Measurements from ENCODE around the gene IL17REL.
"Not testable (repeated sequence)": the region's sequence is repeated elsewhere in the genome, so short reads cannot be mapped to it uniquely, and the experiment has no call there.

Gene IL17REL

GRCh38 chr22:49948958-49949913 is 63.3 kb downstream of the IL17REL start:
- peak overlapping the region; percentile 92 to 94 for H3K9ac ChIP-seq (ENCODE audit: low read depth in 1 of 2, low read length in 2 of 2)
- no peaks in the 10 kb centered on the region for H3K36me3 ChIP-seq (ENCODE audit: control insufficient read depth in 2 of 2, insufficient read depth in 2 of 2, low read length in 2 of 2)
- H3K27ac ChIP-seq (ENCODE audit: low read depth in 2 of 2, low read length in 2 of 2), result peak overlapping the region; percentile 98 to 100
- H3K4me1 ChIP-seq (ENCODE audit: control insufficient read depth in 2 of 2, insufficient read depth in 2 of 2, low read length in 2 of 2), result peaks cover 50 to 60% of the 10 kb centered on the region in 2 donors
- H3K4me3 ChIP-seq (ENCODE audit: low read length in 2 of 2), result peak overlapping the region; percentile 69 to 84
- H3K27me3 ChIP-seq (ENCODE audit: control insufficient read depth in 2 of 2, insufficient read depth in 2 of 2, low read length in 2 of 2), result no peaks in the 10 kb centered on the region
- no peaks in the 10 kb centered on the region for H3K9me3 ChIP-seq (ENCODE audit: control insufficient read depth in 2 of 2, low read length in 2 of 2)

GRCh38 chr22:49948116-49948957 is 64.2 kb downstream of the IL17REL start:
- Histone ChIP-seq H3K4me3 (ENCODE audit: low read length in 2 of 2) (peak overlapping the region; percentile 69 to 84), H3K27me3 (ENCODE audit: control insufficient read depth in 2 of 2, insufficient read depth in 2 of 2, low read length in 2 of 2) (no peaks in the 10 kb centered on the region), H3K9me3 (ENCODE audit: control insufficient read depth in 2 of 2, low read length in 2 of 2) (no peaks in the 10 kb centered on the region), H3K9ac (ENCODE audit: low read depth in 1 of 2, low read length in 2 of 2) (peak overlapping the region; percentile 92 to 94), H3K4me1 (ENCODE audit: control insufficient read depth in 2 of 2, insufficient read depth in 2 of 2, low read length in 2 of 2) (peaks cover 50 to 54% of the 10 kb centered on the region in 2 donors), H3K36me3 (ENCODE audit: control insufficient read depth in 2 of 2, insufficient read depth in 2 of 2, low read length in 2 of 2) (no peaks in the 10 kb centered on the region), H3K27ac (ENCODE audit: low read depth in 2 of 2, low read length in 2 of 2) (peak overlapping the region; percentile 98 to 100)

GRCh38 chr22:49947296-49947622 is 65.3 kb downstream of the IL17REL start:
- Histone ChIP-seq H3K4me3 (ENCODE audit: low read length in 2 of 2) (peak overlapping the region; percentile 37 to 84), H3K36me3 (ENCODE audit: control insufficient read depth in 2 of 2, insufficient read depth in 2 of 2, low read length in 2 of 2) (no peaks in the 10 kb centered on the region), H3K27me3 (ENCODE audit: control insufficient read depth in 2 of 2, insufficient read depth in 2 of 2, low read length in 2 of 2) (no peaks in the 10 kb centered on the region), H3K27ac (ENCODE audit: low read depth in 2 of 2, low read length in 2 of 2) (peak overlapping the region; percentile 98 to 100), H3K9ac (ENCODE audit: low read depth in 1 of 2, low read length in 2 of 2) (peak overlapping the region; percentile 47 to 94), H3K4me1 (ENCODE audit: control insufficient read depth in 2 of 2, insufficient read depth in 2 of 2, low read length in 2 of 2) (peaks cover 42 to 47% of the 10 kb centered on the region in 2 donors), H3K9me3 (ENCODE audit: control insufficient read depth in 2 of 2, low read length in 2 of 2) (no peaks in the 10 kb centered on the region)

- peak overlapping the region; percentile 47 to 94 for H3K9ac ChIP-seq (ENCODE audit: low read depth in 1 of 2, low read length in 2 of 2)
- H3K27ac ChIP-seq (ENCODE audit: low read depth in 2 of 2, low read length in 2 of 2), result peak overlapping the region; percentile 98 to 100
- H3K9me3 ChIP-seq (ENCODE audit: control insufficient read depth in 2 of 2, low read length in 2 of 2), result no peaks in the 10 kb centered on the region
- H3K4me3 ChIP-seq (ENCODE audit: low read length in 2 of 2), result peak overlapping the region; percentile 37 to 84
- no peaks in the 10 kb centered on the region for H3K27me3 ChIP-seq (ENCODE audit: control insufficient read depth in 2 of 2, insufficient read depth in 2 of 2, low read length in 2 of 2)
- peaks cover 37 to 42% of the 10 kb centered on the region in 2 donors for H3K4me1 ChIP-seq (ENCODE audit: control insufficient read depth in 2 of 2, insufficient read depth in 2 of 2, low read length in 2 of 2)
- no peaks in the 10 kb centered on the region for H3K36me3 ChIP-seq (ENCODE audit: control insufficient read depth in 2 of 2, insufficient read depth in 2 of 2, low read length in 2 of 2)
Observed at GRCh38 chr22:49946612-49947295, 65.8 kb downstream of the IL17REL start.

GRCh38 chr22:49945042-49945794 is 67.3 kb downstream of the IL17REL start:
- H3K9me3 ChIP-seq (ENCODE audit: control insufficient read depth in 2 of 2, low read length in 2 of 2); H3K9ac ChIP-seq (ENCODE audit: low read depth in 1 of 2, low read length in 2 of 2); H3K36me3 ChIP-seq (ENCODE audit: control insufficient read depth in 2 of 2, insufficient read depth in 2 of 2, low read length in 2 of 2); H3K4me3 ChIP-seq (ENCODE audit: low read length in 2 of 2); H3K27me3 ChIP-seq (ENCODE audit: control insufficient read depth in 2 of 2, insufficient read depth in 2 of 2, low read length in 2 of 2): not testable (repeated sequence)
- H3K4me1 ChIP-seq (ENCODE audit: control insufficient read depth in 2 of 2, insufficient read depth in 2 of 2, low read length in 2 of 2), result peaks cover 26 to 31% of the 10 kb centered on the region in 2 donors
- H3K27ac ChIP-seq (ENCODE audit: low read depth in 2 of 2, low read length in 2 of 2), result peak overlapping the region in 1 of 2 donors; percentile 65

Measured in mucosa of rectum (tissue), 2 donors.